Nephron progenitor cell (in vitro differentiated cells): ENCODE data around the gene STYXL1.
A peak's percentile ranks its signal among the peaks of the same experiment; 100 is the strongest.

Experiments
- DNase-seq: peaks from one replicate; pipeline ENCODE4 v3.0.0; 2021
- H3K27ac Mint-ChIP-seq: 2 replicates; pipeline ENCODE4 v1.8.0; 2021; ENCODE audit warnings: mild to moderate bottlenecking, moderate library complexity, mixed read lengths
- H3K27me3 Mint-ChIP-seq: 2 replicates; pipeline ENCODE4 v1.8.0; 2021; ENCODE audit warnings: mild to moderate bottlenecking, low read depth, mixed read lengths; ENCODE audit not compliant: poor library complexity
- H3K36me3 Mint-ChIP-seq: 2 replicates; pipeline ENCODE4 v1.8.0; 2021; ENCODE audit warnings: low read depth, mixed read lengths
- H3K4me1 Mint-ChIP-seq: 2 replicates; pipeline ENCODE4 v1.8.0; 2021; ENCODE audit warnings: mixed read lengths
- H3K4me3 Mint-ChIP-seq: 2 replicates; pipeline ENCODE4 v1.8.0; 2021; ENCODE audit warnings: mild to moderate bottlenecking, moderate library complexity, mixed read lengths
- H3K9me3 Mint-ChIP-seq: 2 replicates; pipeline ENCODE4 v1.8.0; 2021; ENCODE audit warnings: mild to moderate bottlenecking, moderate library complexity, mixed read lengths
- TF ChIP-seq, protein P1 (sequence below): fragments of 200-600 bp; sonication (generic); IDR thresholded peaks from 2 replicates; pipeline ENCODE4 v1.5.0; 2021; ENCODE audit warnings: antibody characterized with exemption

STYXL1 gene

DNA sequence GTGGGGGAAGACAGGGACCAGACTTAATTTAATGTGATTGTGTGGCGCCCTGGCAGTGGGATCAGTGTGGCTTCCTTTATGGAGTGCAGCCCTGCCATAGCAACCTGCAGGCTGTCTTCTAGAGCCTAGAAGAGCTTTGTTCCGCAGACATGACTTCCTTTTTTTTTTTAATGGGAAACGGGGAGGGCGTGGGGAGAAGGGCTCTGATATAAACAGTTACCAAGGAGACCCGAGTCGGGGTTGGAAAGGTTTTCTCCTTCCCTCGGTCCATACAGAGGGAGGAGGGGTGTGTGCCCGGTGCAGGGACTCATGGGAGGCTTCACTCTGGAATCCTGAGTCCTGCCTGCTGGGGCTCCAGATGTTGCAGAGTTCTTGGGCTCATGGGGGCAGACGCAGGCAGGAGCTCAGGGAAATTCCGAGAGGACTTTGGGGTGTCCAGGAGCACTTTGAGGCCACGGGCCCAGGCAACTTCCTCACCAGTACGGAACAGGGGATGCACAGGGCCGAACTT is 80.3 kb downstream of the STYXL1 start:
- peaks cover 85% of the 10 kb centered on the region for H3K4me1 Mint-ChIP-seq
- no peak overlapping the region for H3K4me3 Mint-ChIP-seq
- peak overlapping the region; percentile 95 for H3K27ac Mint-ChIP-seq
- peaks cover 12% of the 10 kb centered on the region for H3K36me3 Mint-ChIP-seq
- peaks cover 3% of the 10 kb centered on the region for H3K27me3 Mint-ChIP-seq
- TF ChIP-seq, protein P1, sequence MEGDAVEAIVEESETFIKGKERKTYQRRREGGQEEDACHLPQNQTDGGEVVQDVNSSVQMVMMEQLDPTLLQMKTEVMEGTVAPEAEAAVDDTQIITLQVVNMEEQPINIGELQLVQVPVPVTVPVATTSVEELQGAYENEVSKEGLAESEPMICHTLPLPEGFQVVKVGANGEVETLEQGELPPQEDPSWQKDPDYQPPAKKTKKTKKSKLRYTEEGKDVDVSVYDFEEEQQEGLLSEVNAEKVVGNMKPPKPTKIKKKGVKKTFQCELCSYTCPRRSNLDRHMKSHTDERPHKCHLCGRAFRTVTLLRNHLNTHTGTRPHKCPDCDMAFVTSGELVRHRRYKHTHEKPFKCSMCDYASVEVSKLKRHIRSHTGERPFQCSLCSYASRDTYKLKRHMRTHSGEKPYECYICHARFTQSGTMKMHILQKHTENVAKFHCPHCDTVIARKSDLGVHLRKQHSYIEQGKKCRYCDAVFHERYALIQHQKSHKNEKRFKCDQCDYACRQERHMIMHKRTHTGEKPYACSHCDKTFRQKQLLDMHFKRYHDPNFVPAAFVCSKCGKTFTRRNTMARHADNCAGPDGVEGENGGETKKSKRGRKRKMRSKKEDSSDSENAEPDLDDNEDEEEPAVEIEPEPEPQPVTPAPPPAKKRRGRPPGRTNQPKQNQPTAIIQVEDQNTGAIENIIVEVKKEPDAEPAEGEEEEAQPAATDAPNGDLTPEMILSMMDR: no peak
- DNase-seq: no peak
- no peaks in the 10 kb centered on the region for H3K9me3 Mint-ChIP-seq

DNA sequence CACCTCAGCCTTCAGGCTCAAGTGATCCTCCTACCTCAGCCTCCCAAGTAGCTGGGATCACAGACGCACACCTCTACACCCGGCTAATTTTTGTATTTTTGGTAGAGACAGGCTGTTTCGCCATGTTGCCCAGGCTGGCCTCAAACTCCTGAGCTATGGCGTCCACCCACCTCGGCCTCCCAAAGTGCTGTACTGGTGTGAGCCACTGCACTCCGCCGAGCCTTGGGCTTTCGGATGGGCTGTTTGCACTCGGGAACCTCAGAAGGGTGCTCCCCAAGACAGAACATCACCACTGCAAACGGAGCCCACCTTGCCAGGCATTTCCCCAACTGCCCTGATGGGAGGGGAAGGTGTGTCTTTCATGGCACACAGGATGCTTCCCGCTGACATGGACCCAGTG is 80.7 kb downstream of the STYXL1 start:
- H3K36me3 Mint-ChIP-seq: peaks cover 8% of the 10 kb centered on the region
- TF ChIP-seq, protein P1: no peak
- H3K9me3 Mint-ChIP-seq: no peaks in the 10 kb centered on the region
- H3K4me1 Mint-ChIP-seq: peaks cover 85% of the 10 kb centered on the region
- H3K27ac Mint-ChIP-seq: peak overlapping the region; percentile 95
- peaks cover under 1% of the 10 kb centered on the region for H3K27me3 Mint-ChIP-seq
- no peak for DNase-seq
- no peak overlapping the region for H3K4me3 Mint-ChIP-seq

DNA sequence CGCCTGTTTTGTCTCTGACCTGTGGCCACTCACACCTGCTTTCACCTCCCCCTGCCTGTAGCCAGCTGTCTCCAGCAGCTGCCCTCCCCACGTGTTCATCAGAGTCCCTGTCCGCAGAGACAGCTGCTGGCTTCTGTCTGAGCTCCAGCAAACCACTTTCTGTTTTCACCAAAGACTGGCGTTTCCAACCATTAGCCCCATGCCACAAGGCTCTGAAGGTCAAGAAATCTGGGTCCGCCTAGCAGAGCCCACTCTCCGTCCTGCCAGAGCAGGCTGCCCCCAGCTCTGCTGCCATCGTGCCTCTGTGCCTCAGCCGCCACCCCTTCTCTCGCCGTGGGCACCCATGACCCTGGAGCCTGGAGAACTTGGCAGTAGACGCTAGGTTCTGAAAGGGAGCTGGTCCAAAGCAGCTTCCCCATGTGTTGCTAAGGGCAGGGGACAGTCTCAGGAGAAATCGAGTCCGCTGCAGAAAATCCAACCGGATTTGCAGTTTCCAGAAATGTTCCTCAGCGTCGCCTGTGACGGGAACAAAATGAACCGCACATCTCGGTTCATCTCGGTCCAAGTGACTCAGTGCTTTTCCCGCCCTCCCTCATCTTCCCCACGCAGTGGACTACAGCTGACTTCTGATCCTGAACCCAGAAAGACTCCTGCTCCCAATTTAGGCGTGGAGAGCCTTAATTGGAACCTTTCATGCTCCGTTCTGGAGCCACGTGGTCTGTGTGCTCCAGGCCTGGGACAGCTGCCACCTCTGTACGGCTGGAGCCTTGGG is 81.4 kb downstream of the STYXL1 start:
- no peak overlapping the region for H3K4me3 Mint-ChIP-seq
- H3K9me3 Mint-ChIP-seq: no peaks in the 10 kb centered on the region

DNA sequence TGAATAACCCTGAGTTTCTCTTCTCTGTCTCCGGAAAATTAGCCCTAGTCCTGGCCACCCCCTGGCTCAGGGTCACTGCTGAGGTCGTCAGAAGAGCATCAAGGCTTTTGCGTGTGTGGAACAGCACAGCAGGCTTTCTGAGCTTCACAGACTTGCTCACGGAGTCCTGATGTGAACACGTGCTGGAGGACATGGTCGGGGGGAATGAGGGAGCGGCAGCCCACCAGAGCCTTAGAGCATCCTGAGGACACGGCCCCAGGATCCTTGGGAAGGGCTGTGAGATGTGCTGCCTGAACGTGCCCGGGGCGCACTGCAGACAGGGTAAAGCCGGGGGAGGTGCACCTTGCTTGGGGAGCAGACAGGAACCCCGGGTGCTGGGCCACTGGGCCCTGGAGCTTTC is 82.2 kb downstream of the STYXL1 start:
- H3K27ac Mint-ChIP-seq: peak overlapping the region; percentile 20
- TF ChIP-seq, protein P1: no peak

More for the DNA sequence above, 81.4 kb downstream of the STYXL1 start:
- DNase-seq: no peak
- H3K4me1 Mint-ChIP-seq: peaks cover 85% of the 10 kb centered on the region
- H3K27me3 Mint-ChIP-seq: no peaks in the 10 kb centered on the region
- peak overlapping the region; percentile 95 for H3K27ac Mint-ChIP-seq
- H3K36me3 Mint-ChIP-seq: peaks cover 14% of the 10 kb centered on the region
- TF ChIP-seq, protein P1: no peak

DNA sequence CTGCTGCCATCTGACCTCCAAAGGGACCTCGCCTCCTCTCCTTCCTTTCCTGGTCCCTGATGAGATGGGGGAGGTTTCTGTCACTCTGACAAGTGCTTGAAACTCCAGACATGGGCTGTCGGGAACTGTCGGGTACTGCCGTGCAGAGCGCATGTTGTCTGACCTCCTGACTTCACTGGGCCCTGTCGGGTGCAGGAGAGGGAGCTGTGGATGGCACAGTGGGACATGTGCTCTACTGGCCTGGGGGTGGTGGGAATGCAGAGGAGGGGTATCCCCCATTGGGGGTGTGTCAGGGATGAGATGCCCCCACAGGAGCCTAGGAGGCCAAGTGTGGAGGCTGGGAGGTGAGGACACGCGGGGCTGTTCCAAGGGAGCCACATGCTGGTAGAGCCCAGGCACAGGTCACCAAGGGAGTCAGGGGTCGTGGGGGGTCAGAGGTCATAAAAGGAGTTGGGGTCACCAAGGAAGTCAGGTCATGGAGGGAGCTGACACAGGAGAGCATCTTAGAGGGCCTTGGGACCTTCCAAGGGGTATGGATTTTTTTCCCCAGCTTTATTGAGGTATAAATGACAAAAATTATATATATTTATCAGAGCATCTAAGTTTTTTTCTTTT is 84.3 kb downstream of the STYXL1 start:
- TF ChIP-seq, protein P1: no peak
- Mint-ChIP-seq H3K4me3 (peak overlapping the region; percentile 64), H3K9me3 (no peaks in the 10 kb centered on the region), H3K4me1 (peaks cover 71% of the 10 kb centered on the region), H3K27me3 (no peaks in the 10 kb centered on the region), H3K27ac (peak overlapping the region; percentile 97), H3K36me3 (peaks cover 20% of the 10 kb centered on the region)
- DNase-seq: no peak

More for the DNA sequence above, 82.2 kb downstream of the STYXL1 start:
- Mint-ChIP-seq H3K4me3 (no peak overlapping the region), H3K4me1 (peaks cover 81% of the 10 kb centered on the region), H3K36me3 (peaks cover 15% of the 10 kb centered on the region), H3K27me3 (no peaks in the 10 kb centered on the region), H3K9me3 (no peaks in the 10 kb centered on the region)
- DNase-seq: no peak
